GM12878 (cell line): ENCODE data around the gene TRERF1.

Source experiments
- ATF2 ChIP-seq: IDR thresholded peaks from 2 replicates; pipeline ENCODE4 v1.6.1; 2012; ENCODE audit warnings: low read length, inconsistent platforms
- ETV6 ChIP-seq, 2 experiments: fragments of 450-650 bp in 1 of 2; IDR thresholded peaks in 1 of 2; conservative IDR thresholded peaks in 1 of 2; 2 replicates each; pipeline ENCODE4 v1.6.1; 2014; ENCODE audit warnings: antibody characterized with exemption in 1 of 2, borderline replicate concordance in 1 of 2, low read depth in 1 of 2, mild to moderate bottlenecking in 1 of 2, moderate library complexity in 1 of 2
- HDAC2 ChIP-seq: fragments of 200-600 bp; sonication (generic); IDR thresholded peaks from 2 replicates; pipeline ENCODE4 v1.6.1; 2017
- JUND ChIP-seq: IDR thresholded peaks from 2 replicates; pipeline ENCODE4 v1.6.1; 2012; ENCODE audit warnings: low read depth, mild to moderate bottlenecking, low read length, improper control_type of control experiment, moderate library complexity
- POLR2AphosphoS5 ChIP-seq: IDR thresholded peaks from 2 replicates; pipeline ENCODE4 v1.6.1; 2011; ENCODE audit warnings: mild to moderate bottlenecking, low read length, inconsistent platforms
- TAF1 ChIP-seq: IDR thresholded peaks from 2 replicates; pipeline ENCODE4 v1.6.1; 2011; ENCODE audit warnings: mild to moderate bottlenecking, low read depth, low read length, borderline replicate concordance
- TF ChIP-seq, protein P1 (sequence below): IDR thresholded peaks from 2 replicates; pipeline ENCODE4 v1.6.1; 2012; ENCODE audit warnings: low read depth, low read length, improper control_type of control experiment
- TF ChIP-seq, protein P2 (sequence below), 3 experiments: IDR thresholded peaks in 2 of 3; conservative IDR thresholded peaks in 1 of 3; 2 replicates each; pipeline ENCODE4 v1.5.1; 2011; ENCODE audit warnings: low read depth in 3 of 3, low read length in 3 of 3, mild to moderate bottlenecking in 3 of 3, control low read depth in 2 of 3, moderate library complexity in 2 of 3, inconsistent platforms in 1 of 3, mixed read lengths in 1 of 3; ENCODE audit not compliant: control insufficient read depth in 2 of 3, insufficient read depth in 1 of 3; ENCODE audit errors: extremely low read depth in 1 of 3

- TF ChIP-seq HDAC2 (no peak), TAF1 (no peak), ATF2 (no peak), ETV6 (conservative IDR thresholded peaks at IDR 0.05 in 1 of 2, IDR thresholded peaks at IDR 0.05 in 1 of 2; ENCODE audit: borderline replicate concordance in 1 of 2, low read depth in 1 of 2) (no peak), POLR2AphosphoS5 (no peak), JUND (no peak)
- TF ChIP-seq, protein P1, sequence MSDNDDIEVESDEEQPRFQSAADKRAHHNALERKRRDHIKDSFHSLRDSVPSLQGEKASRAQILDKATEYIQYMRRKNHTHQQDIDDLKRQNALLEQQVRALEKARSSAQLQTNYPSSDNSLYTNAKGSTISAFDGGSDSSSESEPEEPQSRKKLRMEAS, result no peak
- TF ChIP-seq, protein P2, sequence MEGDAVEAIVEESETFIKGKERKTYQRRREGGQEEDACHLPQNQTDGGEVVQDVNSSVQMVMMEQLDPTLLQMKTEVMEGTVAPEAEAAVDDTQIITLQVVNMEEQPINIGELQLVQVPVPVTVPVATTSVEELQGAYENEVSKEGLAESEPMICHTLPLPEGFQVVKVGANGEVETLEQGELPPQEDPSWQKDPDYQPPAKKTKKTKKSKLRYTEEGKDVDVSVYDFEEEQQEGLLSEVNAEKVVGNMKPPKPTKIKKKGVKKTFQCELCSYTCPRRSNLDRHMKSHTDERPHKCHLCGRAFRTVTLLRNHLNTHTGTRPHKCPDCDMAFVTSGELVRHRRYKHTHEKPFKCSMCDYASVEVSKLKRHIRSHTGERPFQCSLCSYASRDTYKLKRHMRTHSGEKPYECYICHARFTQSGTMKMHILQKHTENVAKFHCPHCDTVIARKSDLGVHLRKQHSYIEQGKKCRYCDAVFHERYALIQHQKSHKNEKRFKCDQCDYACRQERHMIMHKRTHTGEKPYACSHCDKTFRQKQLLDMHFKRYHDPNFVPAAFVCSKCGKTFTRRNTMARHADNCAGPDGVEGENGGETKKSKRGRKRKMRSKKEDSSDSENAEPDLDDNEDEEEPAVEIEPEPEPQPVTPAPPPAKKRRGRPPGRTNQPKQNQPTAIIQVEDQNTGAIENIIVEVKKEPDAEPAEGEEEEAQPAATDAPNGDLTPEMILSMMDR (IDR thresholded peaks at IDR 0.05 in 2 of 3, conservative IDR thresholded peaks at IDR 0.05 in 1 of 3; ENCODE audit: control insufficient read depth in 2 of 3, extremely low read depth in 1 of 3, insufficient read depth in 1 of 3, low read depth in 3 of 3, low read length in 3 of 3), result no peak
Measured at GRCh38 chr6:42454428-42454791, 2.7 kb upstream of the TRERF1 start.
